ENCODE results near the gene SPEN.
"Not testable (repeated sequence)": the region's sequence is repeated elsewhere in the genome, so short reads cannot be mapped to it uniquely, and the experiment has no call there.

Gene SPEN

DNA sequence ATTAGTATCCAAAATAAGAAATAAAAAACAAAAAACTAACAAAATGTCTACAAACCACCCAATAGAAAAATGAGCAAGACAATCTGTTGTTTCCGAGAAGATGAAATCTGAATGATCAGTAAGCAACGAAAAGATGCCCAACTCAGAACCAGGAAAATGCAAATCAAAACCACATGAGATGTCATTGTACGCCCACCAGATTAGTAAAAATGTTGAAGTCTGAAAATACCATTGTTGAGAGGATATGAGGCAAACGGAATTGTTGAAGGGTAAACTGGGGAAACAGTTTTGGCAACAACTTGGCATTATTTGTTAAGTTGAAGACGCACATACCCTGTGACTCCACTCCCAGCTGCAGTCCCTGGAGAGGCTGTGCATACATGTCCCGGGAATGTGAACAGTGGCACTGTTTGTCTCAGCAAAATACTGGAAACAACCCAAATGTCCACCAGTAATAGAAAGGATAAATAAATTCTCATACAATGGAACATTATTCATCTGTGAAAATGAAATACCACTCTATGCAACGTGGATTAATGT is 117.8 kb downstream of the SPEN start:
- no peak for DNase-seq

GRCh38 chr1:15966081-15966955 is 118.8 kb downstream of the SPEN start:
- DNase-seq: peak; percentile 53

- no peak for DNase-seq
These were observed 119.4 kb downstream of the SPEN start for GRCh38 chr1:15966956-15967344.

DNA sequence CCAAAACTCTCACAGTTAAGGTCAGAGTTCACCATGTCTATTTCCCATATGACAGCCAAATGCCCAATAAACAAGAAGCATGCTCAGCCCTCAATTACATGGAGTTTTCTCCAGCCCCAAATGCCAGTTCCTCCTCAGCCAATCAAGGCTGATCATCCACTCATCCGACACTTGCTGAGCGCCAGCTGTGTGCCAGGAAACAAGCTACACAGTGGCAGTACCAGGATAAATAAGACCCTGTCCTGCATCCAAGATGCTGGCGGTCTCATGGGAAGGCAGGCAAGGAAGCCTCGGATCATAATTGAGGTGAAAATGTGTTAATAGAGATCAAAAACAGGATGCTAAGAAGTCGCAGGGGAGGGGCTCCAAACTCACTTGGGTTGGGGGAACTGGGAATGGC is 120.7 kb downstream of the SPEN start:
- no peak for DNase-seq

GRCh38 chr1:15969321-15969880 is 121.9 kb downstream of the SPEN start:
- DNase-seq: no peak

DNA sequence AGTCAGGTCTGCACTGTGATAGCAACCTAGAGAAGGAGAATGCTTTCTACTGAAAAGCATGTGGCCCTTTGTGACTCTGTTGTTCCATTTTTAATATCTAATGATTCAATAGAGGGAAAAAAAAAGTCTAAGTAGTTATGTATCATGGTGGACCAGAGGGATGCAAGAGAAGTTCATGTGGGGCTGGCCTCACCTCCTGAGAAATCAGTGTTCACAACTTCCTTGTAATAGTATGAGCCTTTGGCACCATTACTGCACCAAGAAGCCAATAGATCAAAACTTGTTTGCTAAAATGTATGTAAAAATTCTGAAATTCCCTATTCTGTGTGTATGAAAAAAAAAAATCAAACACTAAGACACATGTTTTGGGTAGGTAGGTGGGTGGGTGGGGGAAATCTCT is 123.4 kb downstream of the SPEN start:
- DNase-seq: no peak

DNA sequence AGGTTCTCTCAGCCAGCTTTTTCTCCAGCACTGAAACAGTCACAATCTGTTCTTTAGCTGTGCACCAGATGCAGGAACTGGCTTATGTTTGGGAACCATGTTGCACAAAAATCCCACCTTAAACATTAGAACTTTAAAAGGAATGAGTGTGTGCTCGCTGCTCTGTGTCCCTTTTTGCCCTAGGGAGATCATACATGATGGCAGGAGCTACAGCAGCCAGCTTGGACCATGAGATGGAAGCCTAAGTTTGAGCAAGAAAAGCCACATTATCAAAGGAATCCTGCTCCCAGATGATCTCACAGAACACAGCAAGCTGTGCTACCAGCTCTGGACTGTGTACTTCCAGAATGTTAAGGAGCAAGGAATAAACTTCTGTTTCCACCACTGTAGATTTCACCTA is 124.9 kb downstream of the SPEN start:
- no peak for DNase-seq

GRCh38 chr1:15973772-15974171 is 126.3 kb downstream of the SPEN start:
- no peak for DNase-seq

DNA sequence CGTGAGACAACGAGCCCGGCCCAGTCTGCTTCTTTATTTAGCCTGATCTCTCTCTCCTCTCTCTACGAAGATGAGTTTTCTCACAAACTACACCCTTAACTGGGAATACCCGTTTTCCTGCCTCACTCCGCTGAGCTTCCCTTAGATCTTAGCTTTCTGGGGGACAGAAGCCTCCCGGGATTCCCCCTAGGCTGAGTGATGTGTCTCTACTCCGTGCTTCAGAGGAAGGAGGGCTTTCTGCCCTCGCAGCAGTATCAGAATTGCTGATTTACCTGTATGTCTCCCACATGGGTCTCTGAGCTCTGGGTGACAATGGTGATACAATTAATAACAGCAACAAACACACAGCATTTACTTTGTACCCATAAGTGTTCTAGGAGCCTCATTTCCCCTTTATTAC is 127.3 kb downstream of the SPEN start:
- DNase-seq: no peak

DNA sequence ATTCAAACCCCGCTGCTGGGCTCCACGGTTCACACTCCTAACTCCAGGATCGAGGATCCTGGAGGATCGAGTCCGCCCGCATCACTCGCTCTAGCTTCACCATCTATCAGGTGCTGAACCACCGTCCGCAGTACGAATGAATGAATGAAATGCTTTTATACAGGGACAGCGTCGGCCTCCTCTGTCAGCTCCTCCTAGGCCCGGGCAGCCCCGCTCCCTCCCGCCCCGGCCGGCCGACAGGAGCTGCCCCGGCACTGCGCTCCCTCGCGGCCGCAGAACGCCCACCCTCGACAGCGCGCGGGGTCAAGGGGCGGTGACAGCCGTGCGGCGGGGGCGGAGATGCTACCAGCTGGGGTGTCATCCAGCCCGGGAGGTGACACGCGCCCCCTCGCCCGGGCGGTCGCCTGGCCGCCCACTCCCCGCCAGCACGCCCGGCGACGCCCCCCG is 127.9 kb downstream of the SPEN start:
- peak; percentile 68 for DNase-seq

DNA sequence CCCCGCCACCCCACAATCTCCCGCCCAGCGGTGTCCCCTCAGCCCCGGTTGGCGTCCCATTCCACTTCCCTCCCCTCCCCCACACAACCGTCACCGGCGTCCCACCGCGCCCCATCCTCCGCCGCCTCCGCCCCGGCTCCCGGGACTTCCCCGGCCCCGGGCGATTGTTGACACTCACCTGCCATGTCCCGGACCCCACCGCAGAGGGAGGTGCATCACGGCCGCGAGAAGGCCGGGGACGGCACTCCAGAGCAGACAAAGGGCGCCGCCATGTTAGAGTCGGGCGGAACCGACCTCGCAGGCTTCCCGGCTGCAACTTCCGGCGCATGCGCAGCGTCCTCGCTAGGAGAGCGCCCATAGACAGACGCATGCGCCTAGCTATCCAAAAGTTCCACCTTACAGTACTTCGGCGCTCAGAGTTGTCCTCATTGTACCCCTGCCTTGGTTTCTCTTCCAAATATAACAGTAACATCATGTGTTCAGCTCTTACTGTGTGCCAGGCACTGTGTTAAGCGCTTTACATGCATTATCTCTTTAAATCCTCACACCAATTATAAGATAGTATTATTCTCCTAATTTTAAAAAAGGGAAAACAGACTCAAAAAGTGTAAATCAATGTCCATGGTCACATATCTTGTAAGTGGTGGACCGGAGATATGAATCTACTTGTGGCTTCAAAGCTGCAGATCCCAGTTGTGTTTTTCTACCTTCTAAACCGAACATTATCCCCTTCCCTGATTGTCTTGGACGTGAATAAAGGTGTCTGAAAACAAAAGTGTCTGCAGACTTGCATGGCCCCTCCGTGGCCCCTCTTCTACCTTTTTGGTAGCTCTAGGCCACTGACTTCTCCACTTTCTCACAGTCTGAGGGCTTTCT is 128.5 kb downstream of the SPEN start, which contains the start of gene ZBTB17:
Gene ZBTB17, minus strand, starts transcription at position 297 of the 876 bp plus-strand sequence. CDS start 27,606 bp downstream, outside the sequence.
- DNase-seq: peak; percentile 96

GRCh38 chr1:15977947-15978346 is 130.4 kb downstream of the SPEN start:
- not testable (repeated sequence) for DNase-seq

GRCh38 chr1:15981679-15982078 is 134.2 kb downstream of the SPEN start:
- DNase-seq: no peak

DNA sequence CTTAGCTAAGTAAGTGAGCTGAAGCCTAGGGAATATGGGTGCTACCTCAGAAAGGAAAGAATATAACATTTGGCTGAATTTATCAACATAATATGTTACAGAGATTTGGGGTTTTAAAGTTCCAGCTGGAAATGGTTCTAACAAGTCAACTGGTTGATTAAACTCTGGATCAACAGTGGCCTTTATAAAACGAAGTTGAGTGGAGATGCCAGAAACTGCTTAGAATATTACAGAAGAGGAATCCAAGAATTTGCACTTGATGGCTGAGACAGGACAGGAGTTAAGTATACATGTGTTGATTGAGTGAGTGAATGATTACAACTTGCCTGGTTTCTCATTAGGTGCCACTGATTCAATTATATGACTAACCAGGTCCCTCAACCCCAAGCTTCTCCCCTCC is 135.8 kb downstream of the SPEN start:
- no peak for DNase-seq

DNA sequence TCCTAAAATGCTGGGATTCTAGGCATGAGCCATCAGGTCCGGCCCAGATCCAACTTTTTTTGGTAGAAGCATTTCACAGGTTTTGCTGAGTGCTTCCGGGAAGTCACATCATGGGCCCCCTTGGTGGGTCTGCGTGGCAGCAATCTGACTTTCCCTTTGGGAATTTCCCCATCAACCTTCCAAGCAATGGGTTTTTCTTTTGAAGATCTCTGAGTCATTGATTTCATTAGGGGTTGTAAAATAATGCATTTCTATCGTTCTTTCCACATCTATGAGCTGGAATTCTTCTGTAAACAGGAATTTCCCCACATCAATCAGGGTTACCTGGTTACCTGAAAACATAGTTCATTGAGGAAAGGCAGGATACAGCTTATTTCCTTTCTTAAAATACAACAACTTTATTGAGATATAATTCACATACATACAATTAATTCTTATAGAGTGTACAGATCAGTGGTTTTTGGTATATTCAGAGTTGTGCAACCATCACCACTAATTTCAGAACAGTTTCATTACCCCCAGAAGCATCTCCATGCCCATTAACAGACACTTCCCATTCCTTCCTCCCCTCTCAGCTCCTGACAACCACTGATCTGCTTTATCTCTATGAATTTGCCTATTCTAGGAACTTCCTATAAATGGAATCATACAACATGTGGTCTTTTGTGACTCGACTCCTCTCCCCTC is 138.2 kb downstream of the SPEN start:
- no peak for DNase-seq

- DNase-seq: no peak
These were observed 141.6 kb downstream of the SPEN start for GRCh38 chr1:15988856-15989736.

DNA sequence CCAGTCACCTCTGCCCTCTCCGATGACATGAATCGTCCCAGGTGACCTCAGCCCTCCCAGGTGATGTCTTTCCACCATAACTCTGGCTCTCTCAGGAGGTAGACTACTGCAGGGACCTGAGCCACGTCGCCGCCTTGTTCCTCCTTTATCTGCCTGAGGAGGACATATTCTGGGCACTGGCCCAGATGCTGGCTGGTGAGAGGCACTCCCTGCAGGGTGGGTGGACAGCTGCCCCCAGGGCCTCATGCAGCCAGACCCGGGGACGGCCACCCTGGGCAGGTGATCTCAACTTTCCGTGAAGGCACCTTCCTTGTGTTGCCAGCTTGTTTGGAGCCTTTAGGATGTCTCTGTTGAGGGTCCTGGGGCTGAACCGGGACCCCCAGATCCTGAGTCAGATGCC is 142.3 kb downstream of the SPEN start:
- no peak for DNase-seq

All from CD4-positive, alpha-beta T cell treated with Interleukin-6 for 4 hours (primary cell).